Measurements from ENCODE around the gene PARD3.

DNA sequence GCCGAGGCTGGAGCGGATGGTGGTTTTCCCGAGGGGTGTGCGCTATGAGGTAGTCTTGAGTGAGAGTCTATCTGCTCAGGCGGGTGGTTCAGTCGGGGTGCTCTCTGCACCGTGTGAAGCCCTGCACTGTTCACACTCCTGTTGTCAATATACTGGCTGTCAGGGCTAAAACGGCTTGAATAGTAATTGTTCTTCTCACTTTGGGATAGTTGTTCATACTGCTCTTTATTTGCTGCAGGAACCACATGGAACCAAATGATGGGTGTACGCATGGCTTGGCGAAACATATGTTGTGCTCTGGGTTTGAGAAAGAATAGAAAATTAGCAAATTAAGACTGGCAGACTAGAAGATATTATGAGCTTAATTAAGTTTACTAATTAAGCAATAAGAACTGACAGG, 432.5 kb downstream of the PARD3 start:
- TF ChIP-seq POLR2A (IDR thresholded peaks at IDR 0.05), result no peak
- TF ChIP-seq, protein P1, sequence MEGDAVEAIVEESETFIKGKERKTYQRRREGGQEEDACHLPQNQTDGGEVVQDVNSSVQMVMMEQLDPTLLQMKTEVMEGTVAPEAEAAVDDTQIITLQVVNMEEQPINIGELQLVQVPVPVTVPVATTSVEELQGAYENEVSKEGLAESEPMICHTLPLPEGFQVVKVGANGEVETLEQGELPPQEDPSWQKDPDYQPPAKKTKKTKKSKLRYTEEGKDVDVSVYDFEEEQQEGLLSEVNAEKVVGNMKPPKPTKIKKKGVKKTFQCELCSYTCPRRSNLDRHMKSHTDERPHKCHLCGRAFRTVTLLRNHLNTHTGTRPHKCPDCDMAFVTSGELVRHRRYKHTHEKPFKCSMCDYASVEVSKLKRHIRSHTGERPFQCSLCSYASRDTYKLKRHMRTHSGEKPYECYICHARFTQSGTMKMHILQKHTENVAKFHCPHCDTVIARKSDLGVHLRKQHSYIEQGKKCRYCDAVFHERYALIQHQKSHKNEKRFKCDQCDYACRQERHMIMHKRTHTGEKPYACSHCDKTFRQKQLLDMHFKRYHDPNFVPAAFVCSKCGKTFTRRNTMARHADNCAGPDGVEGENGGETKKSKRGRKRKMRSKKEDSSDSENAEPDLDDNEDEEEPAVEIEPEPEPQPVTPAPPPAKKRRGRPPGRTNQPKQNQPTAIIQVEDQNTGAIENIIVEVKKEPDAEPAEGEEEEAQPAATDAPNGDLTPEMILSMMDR (IDR thresholded peaks at IDR 0.05), result no peak
- no peak for TF ChIP-seq POLR2AphosphoS5 (IDR thresholded peaks at IDR 0.05)
- no peak for TF ChIP-seq EP300 (IDR thresholded peaks at IDR 0.05; ENCODE audit: low read depth)
